Lower leg skin (tissue), 4 donors: ENCODE measurements around the gene SEC14L1. TPM values are rescaled to one million over a fixed set of nuclear protein-coding genes. Genes with fewer than 3 reads are reported as not detected.

Experiments used
- DNase-seq, 2 donors: peaks; one replicate each; pipeline ENCODE4 v3.0.0-alpha.2; 2019; ENCODE audit warnings: low spot score in 2 of 2
- H3K4me3 ChIP-seq: fragments of 200-600 bp; sonication (generic); 2 replicates; pipeline ENCODE4 v1.5.1; 2017; ENCODE audit warnings: mild to moderate bottlenecking, low read depth; ENCODE audit not compliant: poor library complexity, severe bottlenecking
- POLR2A ChIP-seq, 2 donors: fragments of 450-650 bp; IDR thresholded peaks; one replicate each; pipeline ENCODE4 v1.6.1; 2016 to 2017; ENCODE audit warnings: antibody characterized with exemption in 2 of 2, mild to moderate bottlenecking in 1 of 2, moderate library complexity in 1 of 2
- WGBS, 2 donors: methylation state at CpG; one replicate each; pipeline ENCODE4 v1.1.5; 2018; 5-methylcytosine and 5-hydroxymethylcytosine counted together
- intact Hi-C: fragments of 100-400 bp; cut with DNase I; formaldehyde crosslinking; loops from one replicate; pipeline ENCODE4 v1.15.0; 2023; ENCODE audit warnings: low total_unique reads
- total RNA-seq, 4 donors: library from RNA; depleted of rRNA; stranded (reverse); fragments of >200 nt; gene quantifications; one replicate each; pipeline ENCODE4 v1.1.0, GENCODE V29; 2016
- TF ChIP-seq, protein P1 (sequence below), 3 donors: fragments of 450-650 bp; IDR thresholded peaks; one replicate each; pipeline ENCODE4 v1.5.1; 2016; ENCODE audit warnings: antibody characterized with exemption in 3 of 3, mild to moderate bottlenecking in 3 of 3, moderate library complexity in 2 of 3

SEC14L1 gene
- total RNA-seq, 4 donors from 2014 or later = 19.1 to 59.5 (median 46.3) TPM

DNA sequence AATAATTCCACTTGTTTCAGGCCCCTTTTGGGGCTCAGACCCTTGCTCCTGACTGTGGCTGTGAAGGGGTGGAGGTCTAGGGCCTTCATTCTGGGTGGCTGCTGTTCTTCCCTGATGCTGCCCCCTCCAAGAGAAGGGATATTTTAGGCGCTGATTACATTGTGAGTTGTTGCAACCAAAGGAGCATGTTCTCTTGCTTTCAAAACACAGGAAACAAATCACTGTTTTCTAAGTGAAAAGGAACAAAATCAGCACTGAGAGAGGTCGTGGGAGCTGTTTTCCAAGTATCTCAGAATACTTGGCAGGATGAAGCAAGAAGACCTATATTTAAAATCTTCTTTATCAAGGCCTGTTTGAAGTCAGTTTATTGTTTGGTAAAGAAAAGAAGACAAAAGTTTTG lies 25.3 kb upstream of the SEC14L1 start:
- intact Hi-C loops = no loop called here
- TF ChIP-seq POLR2A (IDR thresholded peaks at IDR 0.05) = no peak
- TF ChIP-seq, protein P1, sequence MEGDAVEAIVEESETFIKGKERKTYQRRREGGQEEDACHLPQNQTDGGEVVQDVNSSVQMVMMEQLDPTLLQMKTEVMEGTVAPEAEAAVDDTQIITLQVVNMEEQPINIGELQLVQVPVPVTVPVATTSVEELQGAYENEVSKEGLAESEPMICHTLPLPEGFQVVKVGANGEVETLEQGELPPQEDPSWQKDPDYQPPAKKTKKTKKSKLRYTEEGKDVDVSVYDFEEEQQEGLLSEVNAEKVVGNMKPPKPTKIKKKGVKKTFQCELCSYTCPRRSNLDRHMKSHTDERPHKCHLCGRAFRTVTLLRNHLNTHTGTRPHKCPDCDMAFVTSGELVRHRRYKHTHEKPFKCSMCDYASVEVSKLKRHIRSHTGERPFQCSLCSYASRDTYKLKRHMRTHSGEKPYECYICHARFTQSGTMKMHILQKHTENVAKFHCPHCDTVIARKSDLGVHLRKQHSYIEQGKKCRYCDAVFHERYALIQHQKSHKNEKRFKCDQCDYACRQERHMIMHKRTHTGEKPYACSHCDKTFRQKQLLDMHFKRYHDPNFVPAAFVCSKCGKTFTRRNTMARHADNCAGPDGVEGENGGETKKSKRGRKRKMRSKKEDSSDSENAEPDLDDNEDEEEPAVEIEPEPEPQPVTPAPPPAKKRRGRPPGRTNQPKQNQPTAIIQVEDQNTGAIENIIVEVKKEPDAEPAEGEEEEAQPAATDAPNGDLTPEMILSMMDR (IDR thresholded peaks at IDR 0.05) = no peak
- 75 to 83% methylated on average over 2 of the region's 2 CpGs for WGBS, 2 donors
- DNase-seq = no peak
- H3K4me3 ChIP-seq = no peak overlapping the region

DNA sequence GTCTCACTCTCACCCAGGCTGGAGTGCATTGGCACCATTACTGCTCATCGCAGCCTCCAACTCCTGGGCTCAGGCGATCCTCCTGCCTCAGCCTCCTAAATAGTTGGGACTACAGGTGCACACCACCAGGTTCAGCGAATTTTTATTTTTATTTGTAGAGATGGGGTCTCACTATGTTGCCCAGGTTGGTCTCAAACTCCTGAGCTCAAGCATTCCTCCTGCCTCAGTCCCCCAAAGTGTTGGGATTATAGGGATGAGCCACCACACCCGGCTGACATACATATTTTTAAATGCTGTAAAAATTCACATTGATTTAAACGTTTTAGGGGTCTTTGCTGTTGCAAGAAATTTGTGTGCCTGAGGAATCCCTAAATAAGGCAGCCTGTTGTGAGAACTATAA lies 24.8 kb upstream of the SEC14L1 start:
- H3K4me3 ChIP-seq = no peak overlapping the region
- DNase-seq = no peak
- TF ChIP-seq POLR2A (IDR thresholded peaks at IDR 0.05) = no peak
- TF ChIP-seq, protein P1 (IDR thresholded peaks at IDR 0.05) = no peak
- intact Hi-C loops = no loop called here
- WGBS, 2 donors = 84 to 87% methylated on average over 5 of the region's 5 CpGs

DNA sequence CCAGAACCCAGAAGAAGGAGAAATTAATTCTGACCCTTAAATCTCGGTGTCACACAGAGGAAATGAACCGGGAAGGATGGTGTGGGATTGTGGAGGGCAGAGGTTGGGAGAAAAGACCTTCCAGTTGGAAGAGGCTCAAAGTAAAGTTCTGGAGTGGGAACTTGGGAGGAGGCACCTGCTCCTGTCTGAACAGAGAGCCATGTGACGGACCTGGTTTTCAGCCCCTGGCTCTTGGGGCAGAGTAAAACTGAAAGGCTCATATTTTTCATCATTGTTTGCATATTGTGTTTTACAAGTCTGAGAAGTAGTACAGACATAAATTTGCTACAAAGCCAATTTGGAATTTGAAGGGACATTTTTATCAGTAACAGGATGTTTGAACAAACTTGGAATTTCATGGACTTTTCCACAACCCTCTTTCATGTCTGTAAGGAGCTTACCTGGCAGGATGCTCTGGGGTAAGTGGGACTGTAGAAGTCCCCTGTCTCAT lies 24.4 kb upstream of the SEC14L1 start:
- TF ChIP-seq POLR2A (IDR thresholded peaks at IDR 0.05) = no peak
- TF ChIP-seq, protein P1 (IDR thresholded peaks at IDR 0.05) = no peak
- intact Hi-C loops = no loop called here
- no peak overlapping the region for H3K4me3 ChIP-seq
- no peak for DNase-seq
- WGBS, 2 donors = 68 to 85% methylated on average over 3 of the region's 3 CpGs

DNA sequence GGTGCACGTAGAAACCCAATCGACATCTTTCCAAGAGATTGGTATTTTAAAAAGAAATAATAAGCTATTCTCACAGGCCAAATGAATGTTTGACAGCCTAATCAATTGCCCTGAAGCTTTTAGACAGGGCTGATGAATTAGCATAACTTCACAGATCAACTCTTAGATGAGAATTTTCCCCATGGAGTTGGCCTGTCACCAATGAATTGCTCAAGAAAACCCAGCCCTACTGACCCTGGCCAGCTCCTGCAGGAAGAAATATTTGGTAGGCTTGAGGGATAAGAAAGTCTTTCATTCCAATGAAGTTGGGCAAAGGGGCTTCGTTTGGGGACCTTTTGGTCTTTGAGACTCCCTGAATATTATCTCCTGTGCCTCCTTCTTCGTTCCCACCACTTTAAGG lies 23.4 kb upstream of the SEC14L1 start:
- 73 to 80% methylated on average over 4 of the region's 4 CpGs for WGBS, 2 donors
- peak in 1 of 2 donors; percentile 55 for DNase-seq
- intact Hi-C loops = no loop called here
- TF ChIP-seq, protein P1 (IDR thresholded peaks at IDR 0.05) = no peak
- no peak for TF ChIP-seq POLR2A (IDR thresholded peaks at IDR 0.05)
- H3K4me3 ChIP-seq = no peak overlapping the region

DNA sequence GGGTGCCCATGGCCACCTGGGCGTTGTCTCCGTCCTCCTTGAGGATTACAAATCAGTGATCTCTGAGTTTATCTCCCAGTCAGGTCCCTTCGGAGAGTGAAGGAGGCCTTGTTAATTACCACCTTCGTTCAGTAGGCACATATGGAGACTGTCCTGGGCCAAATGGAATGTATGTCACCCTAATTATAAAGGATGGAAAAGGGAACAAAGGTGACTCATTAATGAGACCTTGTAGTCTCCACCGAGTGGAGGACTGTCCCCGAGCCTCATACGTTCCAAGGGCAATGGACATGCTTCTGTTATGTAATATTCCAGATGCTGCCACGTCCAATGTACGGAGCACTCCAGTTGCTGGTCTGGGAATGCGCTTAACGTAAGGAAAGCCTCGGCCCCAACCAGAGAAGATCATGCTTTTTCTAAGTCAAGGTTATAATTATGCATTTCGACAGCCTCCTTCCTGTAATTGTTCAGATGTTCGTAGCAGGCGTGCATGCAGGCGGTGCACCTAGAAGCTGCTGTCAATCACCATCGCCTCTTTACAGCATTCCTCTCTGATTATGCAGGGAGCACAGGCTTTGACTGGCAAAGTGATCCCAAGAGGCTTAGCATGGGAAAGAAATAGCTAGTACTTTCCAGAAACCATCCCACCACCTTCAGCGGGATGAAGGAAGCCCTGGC lies 22.4 kb upstream of the SEC14L1 start:
- DNase-seq = no peak
- TF ChIP-seq, protein P1 (IDR thresholded peaks at IDR 0.05) = no peak

More for the DNA sequence above, 22.4 kb upstream of the SEC14L1 start:
- no peak overlapping the region for H3K4me3 ChIP-seq
- WGBS, 2 donors = 86 to 87% methylated on average over 18 of the region's 18 CpGs
- intact Hi-C loops = no loop called here
